ENCODE results near the gene NEK9.

Gene NEK9

GRCh38 chr14:75054421-75054820 is 72.4 kb downstream of the NEK9 start:
- no peak overlapping the region for H3K4me2 ChIP-seq (ENCODE audit: low read length)
- no peak overlapping the region for H3K27ac ChIP-seq (ENCODE audit: low read depth, low read length)

GRCh38 chr14:75053396-75054291 is 73.2 kb downstream of the NEK9 start:
- peaks cover 13% of the 10 kb centered on the region for H3F3A ChIP-seq (ENCODE audit: control insufficient read depth, insufficient read depth)
- H3K9me3 ChIP-seq (ENCODE audit: control insufficient read depth, insufficient read depth, low read length), result no peaks in the 10 kb centered on the region
- no peaks in the 10 kb centered on the region for H3K27me3 ChIP-seq (ENCODE audit: control insufficient read depth, low read length)
- no peak overlapping the region for H3K27ac ChIP-seq (ENCODE audit: low read depth, low read length)
- H3K79me2 ChIP-seq (ENCODE audit: control insufficient read depth, low read length), result peaks cover 28% of the 10 kb centered on the region
- H3K4me2 ChIP-seq (ENCODE audit: low read length), result no peak overlapping the region
- peaks cover 26% of the 10 kb centered on the region for H3K4me1 ChIP-seq (ENCODE audit: control insufficient read depth, low read length)
- no peaks in the 10 kb centered on the region for H3K9me2 ChIP-seq (replicated peaks; ENCODE audit: control insufficient read depth, low read length)
- H4K20me1 ChIP-seq (ENCODE audit: control insufficient read depth, insufficient read depth, low read depth, low read length), result no peaks in the 10 kb centered on the region
- TF ChIP-seq CTCF (IDR thresholded peaks at IDR 0.05; ENCODE audit: low read depth, low read length, poor library complexity, severe bottlenecking) (no peak), EZH2phosphoT487 (IDR thresholded peaks at IDR 0.05; ENCODE audit: borderline replicate concordance, low read length) (no peak)
- H3K4me3 ChIP-seq (ENCODE audit: low read length), result no peak overlapping the region
- H3K36me3 ChIP-seq (ENCODE audit: control insufficient read depth, low read length), result peaks cover 16% of the 10 kb centered on the region

More at GRCh38 chr14:75054421-75054820, 72.4 kb downstream of the NEK9 start:
- Histone ChIP-seq H3F3A (ENCODE audit: control insufficient read depth, insufficient read depth) (peaks cover 13% of the 10 kb centered on the region), H3K27me3 (ENCODE audit: control insufficient read depth, low read length) (no peaks in the 10 kb centered on the region), H3K4me1 (ENCODE audit: control insufficient read depth, low read length) (peaks cover 20% of the 10 kb centered on the region), H3K9me2 (replicated peaks; ENCODE audit: control insufficient read depth, low read length) (no peaks in the 10 kb centered on the region), H3K9me3 (ENCODE audit: control insufficient read depth, insufficient read depth, low read length) (no peaks in the 10 kb centered on the region), H4K20me1 (ENCODE audit: control insufficient read depth, insufficient read depth, low read depth, low read length) (no peaks in the 10 kb centered on the region), H3K79me2 (ENCODE audit: control insufficient read depth, low read length) (peaks cover 22% of the 10 kb centered on the region), H3K36me3 (ENCODE audit: control insufficient read depth, low read length) (peaks cover 12% of the 10 kb centered on the region), H3K4me3 (ENCODE audit: low read length) (no peak overlapping the region)
- TF ChIP-seq CTCF (IDR thresholded peaks at IDR 0.05; ENCODE audit: low read depth, low read length, poor library complexity, severe bottlenecking) (no peak), EZH2phosphoT487 (IDR thresholded peaks at IDR 0.05; ENCODE audit: borderline replicate concordance, low read length) (no peak)

GRCh38 chr14:75051556-75051899 is 75.3 kb downstream of the NEK9 start:
- H3K4me3 ChIP-seq (ENCODE audit: low read length), result peak overlapping the region; percentile 89
- TF ChIP-seq EZH2phosphoT487 (IDR thresholded peaks at IDR 0.05; ENCODE audit: borderline replicate concordance, low read length) (no peak), CTCF (IDR thresholded peaks at IDR 0.05; ENCODE audit: low read depth, low read length, poor library complexity, severe bottlenecking) (no peak)
- no peaks in the 10 kb centered on the region for H3K9me3 ChIP-seq (ENCODE audit: control insufficient read depth, insufficient read depth, low read length)
- no peak overlapping the region for H3K27ac ChIP-seq (ENCODE audit: low read depth, low read length)
- H3K4me2 ChIP-seq (ENCODE audit: low read length), result peak overlapping the region; percentile 93
- peaks cover 29% of the 10 kb centered on the region for H3K36me3 ChIP-seq (ENCODE audit: control insufficient read depth, low read length)
- H3K79me2 ChIP-seq (ENCODE audit: control insufficient read depth, low read length), result peaks cover 39% of the 10 kb centered on the region
- H3K9me2 ChIP-seq (replicated peaks; ENCODE audit: control insufficient read depth, low read length), result no peaks in the 10 kb centered on the region
- H3F3A ChIP-seq (ENCODE audit: control insufficient read depth, insufficient read depth), result peaks cover 13% of the 10 kb centered on the region
- no peaks in the 10 kb centered on the region for H4K20me1 ChIP-seq (ENCODE audit: control insufficient read depth, insufficient read depth, low read depth, low read length)
- peaks cover 26% of the 10 kb centered on the region for H3K4me1 ChIP-seq (ENCODE audit: control insufficient read depth, low read length)
- H3K27me3 ChIP-seq (ENCODE audit: control insufficient read depth, low read length), result no peaks in the 10 kb centered on the region

All from DOHH2 (cell line).